Suprapubic skin (tissue), 3 donors: ENCODE data around the gene IFNG-AS1.

Source experiments
- CTCF ChIP-seq, 2 donors: fragments of 200-600 bp in 1 of 2; fragments of 450-650 bp in 1 of 2; sonication (generic) in 1 of 2; IDR thresholded peaks; one replicate each; pipeline ENCODE4 v1.5.1; 2016 to 2019; ENCODE audit warnings: antibody characterized with exemption in 2 of 2, mild to moderate bottlenecking in 1 of 2, moderate library complexity in 1 of 2
- POLR2A ChIP-seq, 2 donors: fragments of 450-650 bp; IDR thresholded peaks; one replicate each; pipeline ENCODE4 v1.6.1; 2017; ENCODE audit warnings: antibody characterized with exemption in 2 of 2, mild to moderate bottlenecking in 2 of 2, moderate library complexity in 2 of 2

- no peak for TF ChIP-seq POLR2A (IDR thresholded peaks at IDR 0.05)
- no peak for TF ChIP-seq CTCF (IDR thresholded peaks at IDR 0.05)
Measured at GRCh38 chr12:68030248-68030647, 41.0 kb downstream of the IFNG-AS1 start.
